Measurements from ENCODE around the gene SLC7A10. TPM values are rescaled to one million over a fixed set of nuclear protein-coding genes. Genes with fewer than 3 reads are reported as not detected.

The SLC7A10 gene
- total RNA-seq, 2 experiments from 2014 or later = not detected

DNA sequence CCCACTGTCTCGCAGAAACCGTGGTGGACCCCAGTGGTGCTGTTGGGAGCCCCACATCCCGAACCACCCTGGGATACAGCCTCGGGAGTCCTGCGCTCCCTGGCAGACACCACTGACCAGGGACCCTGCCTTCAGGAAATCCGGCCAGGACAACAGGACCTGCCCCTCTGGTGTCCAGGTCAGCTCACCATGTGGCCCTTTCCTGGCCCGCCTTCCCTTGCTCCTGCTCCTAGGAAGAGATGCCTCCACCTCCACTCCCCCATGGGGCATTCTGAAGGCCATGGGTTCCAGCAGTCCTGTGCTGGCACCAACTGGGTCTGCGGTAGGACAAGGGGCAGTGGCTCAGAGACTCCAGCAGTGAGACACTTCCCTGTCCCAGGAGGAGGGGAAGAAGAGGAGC lies 22.5 kb upstream of the SLC7A10 start:
- no TSS peak for BruUV-seq (replicated peaks)
- POLR2A ChIA-PET = no interaction called here

GRCh38 chr19:33247441-33247819 lies 21.8 kb upstream of the SLC7A10 start:
- intact Hi-C loops (cut with micrococcal nuclease; ENCODE audit: unreplicated experiment) = no loop called here
- POLR2A ChIA-PET = no interaction called here
- TF ChIP-seq, protein P1, sequence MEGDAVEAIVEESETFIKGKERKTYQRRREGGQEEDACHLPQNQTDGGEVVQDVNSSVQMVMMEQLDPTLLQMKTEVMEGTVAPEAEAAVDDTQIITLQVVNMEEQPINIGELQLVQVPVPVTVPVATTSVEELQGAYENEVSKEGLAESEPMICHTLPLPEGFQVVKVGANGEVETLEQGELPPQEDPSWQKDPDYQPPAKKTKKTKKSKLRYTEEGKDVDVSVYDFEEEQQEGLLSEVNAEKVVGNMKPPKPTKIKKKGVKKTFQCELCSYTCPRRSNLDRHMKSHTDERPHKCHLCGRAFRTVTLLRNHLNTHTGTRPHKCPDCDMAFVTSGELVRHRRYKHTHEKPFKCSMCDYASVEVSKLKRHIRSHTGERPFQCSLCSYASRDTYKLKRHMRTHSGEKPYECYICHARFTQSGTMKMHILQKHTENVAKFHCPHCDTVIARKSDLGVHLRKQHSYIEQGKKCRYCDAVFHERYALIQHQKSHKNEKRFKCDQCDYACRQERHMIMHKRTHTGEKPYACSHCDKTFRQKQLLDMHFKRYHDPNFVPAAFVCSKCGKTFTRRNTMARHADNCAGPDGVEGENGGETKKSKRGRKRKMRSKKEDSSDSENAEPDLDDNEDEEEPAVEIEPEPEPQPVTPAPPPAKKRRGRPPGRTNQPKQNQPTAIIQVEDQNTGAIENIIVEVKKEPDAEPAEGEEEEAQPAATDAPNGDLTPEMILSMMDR (conservative IDR thresholded peaks at IDR 0.05; ENCODE audit: low read length) = no peak
- TF ChIP-seq EZH2phosphoT487 (IDR thresholded peaks at IDR 0.05; ENCODE audit: borderline replicate concordance, low read depth, low read length) = no peak
- Histone ChIP-seq H2AFZ (ENCODE audit: low read length) (no peak overlapping the region), H3K9me2 (ENCODE audit: insufficient read depth, low read length) (no peaks in the 10 kb centered on the region), H3K27ac (ENCODE audit: low read depth, low read length, poor library complexity, severe bottlenecking) (no peak overlapping the region), H3K4me2 (ENCODE audit: low read length) (no peak overlapping the region), H3K4me3 (ENCODE audit: low read depth, low read length, poor library complexity, severe bottlenecking) (no peak overlapping the region), H3K79me2 (ENCODE audit: insufficient read depth, low read depth, low read length) (no peaks in the 10 kb centered on the region), H3K4me1 (ENCODE audit: insufficient read depth, low read length, poor library complexity, severe bottlenecking) (no peaks in the 10 kb centered on the region), H3K9me3 (ENCODE audit: low read length) (peaks cover 14% of the 10 kb centered on the region), H4K20me1 (ENCODE audit: insufficient read depth, low read length) (no peaks in the 10 kb centered on the region), H3K36me3 (ENCODE audit: insufficient read depth, low read length) (no peaks in the 10 kb centered on the region)
- BruUV-seq (replicated peaks) = no TSS peak
- CTCF ChIA-PET (ENCODE audit: unreplicated experiment) = no interaction called here
- no peak for DNase-seq (ENCODE audit: low spot score)

More for the DNA sequence above, 22.5 kb upstream of the SLC7A10 start:
- Histone ChIP-seq H3K79me2 (ENCODE audit: insufficient read depth, low read depth, low read length) (no peaks in the 10 kb centered on the region), H3K4me3 (ENCODE audit: low read depth, low read length, poor library complexity, severe bottlenecking) (no peak overlapping the region), H3K9me3 (ENCODE audit: low read length) (peaks cover 14% of the 10 kb centered on the region), H3K9me2 (ENCODE audit: insufficient read depth, low read length) (no peaks in the 10 kb centered on the region), H3K4me2 (ENCODE audit: low read length) (no peak overlapping the region), H2AFZ (ENCODE audit: low read length) (no peak overlapping the region), H3K36me3 (ENCODE audit: insufficient read depth, low read length) (no peaks in the 10 kb centered on the region), H3K27ac (ENCODE audit: low read depth, low read length, poor library complexity, severe bottlenecking) (no peak overlapping the region), H3K4me1 (ENCODE audit: insufficient read depth, low read length, poor library complexity, severe bottlenecking) (no peaks in the 10 kb centered on the region), H4K20me1 (ENCODE audit: insufficient read depth, low read length) (no peaks in the 10 kb centered on the region)
- no peak for DNase-seq (ENCODE audit: low spot score)
- CTCF ChIA-PET (ENCODE audit: unreplicated experiment) = no interaction called here
- intact Hi-C loops (cut with micrococcal nuclease; ENCODE audit: unreplicated experiment) = no loop called here
- TF ChIP-seq, protein P1 (conservative IDR thresholded peaks at IDR 0.05; ENCODE audit: low read length) = no peak
- no peak for TF ChIP-seq EZH2phosphoT487 (IDR thresholded peaks at IDR 0.05; ENCODE audit: borderline replicate concordance, low read depth, low read length)

- BruUV-seq (replicated peaks) = no TSS peak
- Histone ChIP-seq H3K4me1 (ENCODE audit: insufficient read depth, low read length, poor library complexity, severe bottlenecking) (no peaks in the 10 kb centered on the region), H3K4me3 (ENCODE audit: low read depth, low read length, poor library complexity, severe bottlenecking) (no peak overlapping the region), H3K79me2 (ENCODE audit: insufficient read depth, low read depth, low read length) (no peaks in the 10 kb centered on the region), H2AFZ (ENCODE audit: low read length) (no peak overlapping the region), H3K9me2 (ENCODE audit: insufficient read depth, low read length) (no peaks in the 10 kb centered on the region), H3K27ac (ENCODE audit: low read depth, low read length, poor library complexity, severe bottlenecking) (no peak overlapping the region), H3K4me2 (ENCODE audit: low read length) (no peak overlapping the region), H4K20me1 (ENCODE audit: insufficient read depth, low read length) (no peaks in the 10 kb centered on the region), H3K9me3 (ENCODE audit: low read length) (peaks cover 14% of the 10 kb centered on the region), H3K36me3 (ENCODE audit: insufficient read depth, low read length) (no peaks in the 10 kb centered on the region)
- CTCF ChIA-PET (ENCODE audit: unreplicated experiment) = no interaction called here
- intact Hi-C loops (cut with micrococcal nuclease; ENCODE audit: unreplicated experiment) = no loop called here
- POLR2A ChIA-PET = no interaction called here
- TF ChIP-seq, protein P1 (conservative IDR thresholded peaks at IDR 0.05; ENCODE audit: low read length) = no peak
- no peak for TF ChIP-seq EZH2phosphoT487 (IDR thresholded peaks at IDR 0.05; ENCODE audit: borderline replicate concordance, low read depth, low read length)
- DNase-seq (ENCODE audit: low spot score) = no peak
Observed at GRCh38 chr19:33246709-33247440, 21.2 kb upstream of the SLC7A10 start.
